Left ventricle myocardium inferior (tissue), 1 donor: ENCODE data around the gene IFNL3. TPM values are rescaled to one million over a fixed set of nuclear protein-coding genes. Genes with fewer than 3 reads are reported as not detected.
"Not testable (repeated sequence)": the region's sequence is repeated elsewhere in the genome, so short reads cannot be mapped to it uniquely, and the experiment has no call there.

ENCODE experiments used
- DNase-seq: peaks from one replicate; pipeline ENCODE4 v3.0.0-alpha.2; 2020
- H3K27ac ChIP-seq: fragments of 200-600 bp; replicated peaks from 2 replicates; pipeline ENCODE4 v1.8.0; 2021
- H3K27me3 ChIP-seq: fragments of 200-600 bp; 2 replicates; pipeline ENCODE4 v1.8.0; 2021; ENCODE audit warnings: low read depth
- H3K36me3 ChIP-seq: fragments of 200-600 bp; 2 replicates; pipeline ENCODE4 v1.8.0; 2021
- H3K4me1 ChIP-seq: fragments of 200-600 bp; 2 replicates; pipeline ENCODE4 v1.8.0; 2021
- H3K4me3 ChIP-seq: fragments of 200-600 bp; 2 replicates; pipeline ENCODE4 v1.8.0; 2021; ENCODE audit warnings: mild to moderate bottlenecking, moderate library complexity
- H3K9me3 ChIP-seq: fragments of 200-600 bp; replicated peaks from 2 replicates; pipeline ENCODE4 v1.8.0; 2021
- CTCF ChIP-seq: fragments of 200-600 bp; IDR thresholded peaks from 2 replicates; pipeline ENCODE4 v1.8.0; 2021; ENCODE audit warnings: antibody characterized with exemption, mild to moderate bottlenecking, borderline replicate concordance
- intact Hi-C: fragments of 100-400 bp; cut with micrococcal nuclease; formaldehyde crosslinking; loops from one replicate; pipeline ENCODE4 v1.11.0; 2022
- total RNA-seq: library from RNA; stranded (reverse); fragmentation: NEBNext Ultra II Directional; extraction: Animal tissue kit (Norgen Biotek cat#: 25700); gene quantifications from one replicate; pipeline ENCODE4 v1.2.1, GENCODE V29; 2021
- donor health status: DM: no; HTN: yes; CAD: no; lungs with severe emphysema.

The IFNL3 gene
- total RNA-seq, 1 donor from 2014 or later, result not detected

GRCh38 chr19:39230096-39230764, 14.6 kb downstream of the IFNL3 start:
- H3K36me3 ChIP-seq, result no peaks in the 10 kb centered on the region
- no peaks in the 10 kb centered on the region for H3K9me3 ChIP-seq
- H3K4me3 ChIP-seq, result no peak overlapping the region
- no peak overlapping the region for H3K27ac ChIP-seq
- no peaks in the 10 kb centered on the region for H3K4me1 ChIP-seq
- DNase-seq, result no peak
- intact Hi-C loops, result no loop called here
- peaks cover 83% of the 10 kb centered on the region for H3K27me3 ChIP-seq
- no peak for TF ChIP-seq CTCF

- no peak overlapping the region for H3K27ac ChIP-seq
- H3K4me3 ChIP-seq, result no peak overlapping the region
- no peak for DNase-seq
- H3K4me1 ChIP-seq, result no peaks in the 10 kb centered on the region
- no peak for TF ChIP-seq CTCF
- intact Hi-C loops, result no loop called here
- no peaks in the 10 kb centered on the region for H3K36me3 ChIP-seq
- H3K27me3 ChIP-seq, result peaks cover 83% of the 10 kb centered on the region
- no peaks in the 10 kb centered on the region for H3K9me3 ChIP-seq
Observed at GRCh38 chr19:39224910-39225309, 19.9 kb downstream of the IFNL3 start.

GRCh38 chr19:39223703-39224279, 21.0 kb downstream of the IFNL3 start:
- Histone ChIP-seq H3K4me1 (no peaks in the 10 kb centered on the region), H3K9me3 (no peaks in the 10 kb centered on the region), H3K4me3 (no peak overlapping the region), H3K36me3 (no peaks in the 10 kb centered on the region), H3K27me3 (peaks cover 93% of the 10 kb centered on the region), H3K27ac (no peak overlapping the region)
- DNase-seq, result no peak
- intact Hi-C loops, result no loop called here
- no peak for TF ChIP-seq CTCF

- intact Hi-C loops, H3K4me1 ChIP-seq, H3K27ac ChIP-seq, H3K4me3 ChIP-seq, DNase-seq, H3K36me3 ChIP-seq: not testable (repeated sequence)
- H3K27me3 ChIP-seq, result peaks cover 94% of the 10 kb centered on the region
- H3K9me3 ChIP-seq, result peaks cover 28% of the 10 kb centered on the region
Observed at GRCh38 chr19:39219108-39219507, 25.7 kb downstream of the IFNL3 start.

GRCh38 chr19:39218230-39219007, 26.4 kb downstream of the IFNL3 start:
- intact Hi-C loops, result no loop called here
- no peak for TF ChIP-seq CTCF
- peaks cover 94% of the 10 kb centered on the region for H3K27me3 ChIP-seq
- DNase-seq, result no peak
- no peaks in the 10 kb centered on the region for H3K4me1 ChIP-seq
- H3K9me3 ChIP-seq, result peaks cover 28% of the 10 kb centered on the region
- no peaks in the 10 kb centered on the region for H3K36me3 ChIP-seq
- no peak overlapping the region for H3K4me3 ChIP-seq
- H3K27ac ChIP-seq, result no peak overlapping the region

- no peaks in the 10 kb centered on the region for H3K4me1 ChIP-seq
- H3K27me3 ChIP-seq, result peaks cover 94% of the 10 kb centered on the region
- TF ChIP-seq CTCF, result no peak
- intact Hi-C loops, result no loop called here
- H3K27ac ChIP-seq, result no peak overlapping the region
- no peak overlapping the region for H3K4me3 ChIP-seq
- DNase-seq, result no peak
- peaks cover 28% of the 10 kb centered on the region for H3K9me3 ChIP-seq
- H3K36me3 ChIP-seq, result no peaks in the 10 kb centered on the region
Observed at GRCh38 chr19:39217094-39217493, 27.7 kb downstream of the IFNL3 start.

GRCh38 chr19:39215323-39215722, 29.5 kb downstream of the IFNL3 start:
- peaks cover 28% of the 10 kb centered on the region for H3K9me3 ChIP-seq
- intact Hi-C loops, H3K4me3 ChIP-seq, H3K27ac ChIP-seq, DNase-seq, H3K4me1 ChIP-seq, H3K36me3 ChIP-seq: not testable (repeated sequence)
- H3K27me3 ChIP-seq, result peaks cover 99% of the 10 kb centered on the region
